Peyer's patch (tissue), 4 donors: Measurements from ENCODE around the gene LRRC61.
"Not testable (repeated sequence)": the region's sequence is repeated elsewhere in the genome, so short reads cannot be mapped to it uniquely, and the experiment has no call there.

ENCODE experiments used
- POLR2A ChIP-seq, 2 donors: fragments of 450-650 bp; IDR thresholded peaks; one replicate each; pipeline ENCODE4 v1.5.1; 2017; ENCODE audit warnings: antibody characterized with exemption in 2 of 2, mild to moderate bottlenecking in 2 of 2, moderate library complexity in 2 of 2
- TF ChIP-seq, protein P1 (sequence below), 6 experiments: fragments of 450-650 bp in 4 of 6; fragments of 200-600 bp in 2 of 6; sonication (generic) in 1 of 6; IDR thresholded peaks; one replicate each; pipeline ENCODE4 v1.5.1; 2017 to 2019; ENCODE audit warnings: antibody characterized with exemption in 6 of 6, mild to moderate bottlenecking in 3 of 6, moderate library complexity in 1 of 6

- TF ChIP-seq POLR2A (IDR thresholded peaks at IDR 0.05), result not testable (repeated sequence)
- TF ChIP-seq, protein P1, sequence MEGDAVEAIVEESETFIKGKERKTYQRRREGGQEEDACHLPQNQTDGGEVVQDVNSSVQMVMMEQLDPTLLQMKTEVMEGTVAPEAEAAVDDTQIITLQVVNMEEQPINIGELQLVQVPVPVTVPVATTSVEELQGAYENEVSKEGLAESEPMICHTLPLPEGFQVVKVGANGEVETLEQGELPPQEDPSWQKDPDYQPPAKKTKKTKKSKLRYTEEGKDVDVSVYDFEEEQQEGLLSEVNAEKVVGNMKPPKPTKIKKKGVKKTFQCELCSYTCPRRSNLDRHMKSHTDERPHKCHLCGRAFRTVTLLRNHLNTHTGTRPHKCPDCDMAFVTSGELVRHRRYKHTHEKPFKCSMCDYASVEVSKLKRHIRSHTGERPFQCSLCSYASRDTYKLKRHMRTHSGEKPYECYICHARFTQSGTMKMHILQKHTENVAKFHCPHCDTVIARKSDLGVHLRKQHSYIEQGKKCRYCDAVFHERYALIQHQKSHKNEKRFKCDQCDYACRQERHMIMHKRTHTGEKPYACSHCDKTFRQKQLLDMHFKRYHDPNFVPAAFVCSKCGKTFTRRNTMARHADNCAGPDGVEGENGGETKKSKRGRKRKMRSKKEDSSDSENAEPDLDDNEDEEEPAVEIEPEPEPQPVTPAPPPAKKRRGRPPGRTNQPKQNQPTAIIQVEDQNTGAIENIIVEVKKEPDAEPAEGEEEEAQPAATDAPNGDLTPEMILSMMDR (IDR thresholded peaks at IDR 0.05), result not testable (repeated sequence)
Measured at GRCh38 chr7:150312649-150313366, 10.3 kb upstream of the LRRC61 start.
